Stimulated activated CD8-positive, alpha-beta memory T cell treated with anti-CD3 and anti-CD28 coated beads, Interleukin-15, amount 100 ng/mL, for 4 hours (primary cell): ENCODE results near the gene NPEPL1.

Source experiments
- DNase-seq, 2 donors: peaks; one replicate each; pipeline ENCODE4 v3.0.0-alpha.2; 2020; ENCODE audit warnings: low read depth in 2 of 2

Gene NPEPL1

GRCh38 chr20:58762120-58762519 is 69.5 kb downstream of the NPEPL1 start:
- no peak for DNase-seq

- DNase-seq: no peak
Measured at GRCh38 chr20:58763076-58763475, 70.5 kb downstream of the NPEPL1 start.
